RCC 7860 (cell line): ENCODE measurements around the gene CACNA1D.

Experiments used
- DNase-seq: peaks from one replicate; pipeline ENCODE4 v3.0.0-alpha.2; 2015; ENCODE audit warnings: low spot score
- FAIRE-seq: peaks from 2 replicates; lab custom pipeline; 2012; peaks lifted over from hg19 to GRCh38; lab: Jason Lieb, UNC

CACNA1D gene

DNA sequence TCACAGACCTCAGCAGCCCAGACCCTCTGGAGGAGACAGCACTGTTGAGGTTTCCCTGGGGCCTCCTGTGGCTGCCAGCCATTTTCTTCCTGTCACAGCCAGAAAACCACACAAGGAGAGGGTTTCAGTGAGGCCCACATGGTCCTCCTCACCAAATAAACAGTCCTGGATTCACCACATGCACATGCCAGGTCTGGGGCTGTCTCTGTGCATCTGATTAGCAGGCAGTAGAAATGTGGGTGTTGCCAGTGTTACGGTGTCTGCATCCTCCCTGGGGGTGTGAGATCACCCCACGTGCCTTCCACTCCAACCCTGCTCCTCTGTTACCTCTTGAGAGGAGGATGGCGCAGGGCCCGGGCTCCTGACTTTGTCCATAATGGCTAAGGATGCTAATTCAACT, 211.4 kb downstream of the CACNA1D start:
- no peak for FAIRE-seq
- no peak for DNase-seq

DNA sequence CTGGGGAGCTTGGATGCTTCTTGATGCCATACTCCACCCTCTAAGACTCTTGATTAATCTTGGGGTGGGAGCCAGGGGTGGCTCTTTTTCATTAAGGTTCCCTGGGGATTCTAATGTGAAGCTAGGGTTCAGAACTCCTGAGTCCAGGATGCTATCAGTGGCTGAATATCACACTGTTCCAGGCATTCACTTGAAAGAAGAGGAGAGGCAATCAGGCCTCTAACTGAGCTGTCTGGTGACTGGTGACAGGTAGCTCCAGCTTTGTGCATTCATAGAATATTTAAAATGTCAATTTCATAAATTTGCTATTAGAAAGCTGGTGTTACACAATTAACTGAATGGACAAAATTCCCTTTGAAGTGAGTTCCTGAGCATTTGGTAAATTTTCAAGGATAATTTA, 212.8 kb downstream of the CACNA1D start:
- no peak for DNase-seq
- FAIRE-seq: no peak

DNA sequence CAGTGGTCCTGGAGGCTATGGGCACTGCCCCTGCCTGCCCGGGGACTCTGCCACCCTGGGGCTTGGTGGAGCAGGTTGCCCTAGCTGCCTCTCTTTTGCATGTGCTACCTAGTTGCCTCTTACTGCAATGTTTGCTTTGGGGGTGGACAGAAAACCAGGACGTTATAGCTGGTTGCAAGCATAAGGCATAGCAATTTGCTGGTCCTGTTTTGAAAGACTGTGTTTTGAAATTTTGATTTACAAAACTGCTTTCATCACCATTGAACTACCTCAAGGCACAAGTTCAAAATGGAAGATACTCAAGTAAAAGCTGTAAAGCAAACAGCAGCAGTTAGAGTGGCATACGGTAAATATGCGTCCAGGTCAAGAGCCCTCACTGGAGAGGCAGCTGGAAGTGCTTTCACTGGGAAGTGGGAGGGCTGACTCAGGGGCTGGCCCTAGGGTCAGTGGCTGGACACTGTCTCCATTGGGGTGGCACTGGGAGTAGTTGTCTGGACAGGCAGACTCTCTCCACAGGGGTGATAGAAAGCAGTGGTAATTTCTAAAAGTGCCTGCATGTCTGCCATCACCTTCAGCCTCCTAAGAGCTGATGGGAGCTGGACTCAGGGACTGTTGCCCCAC, 213.7 kb downstream of the CACNA1D start:
- no peak for DNase-seq
- FAIRE-seq: no peak

DNA sequence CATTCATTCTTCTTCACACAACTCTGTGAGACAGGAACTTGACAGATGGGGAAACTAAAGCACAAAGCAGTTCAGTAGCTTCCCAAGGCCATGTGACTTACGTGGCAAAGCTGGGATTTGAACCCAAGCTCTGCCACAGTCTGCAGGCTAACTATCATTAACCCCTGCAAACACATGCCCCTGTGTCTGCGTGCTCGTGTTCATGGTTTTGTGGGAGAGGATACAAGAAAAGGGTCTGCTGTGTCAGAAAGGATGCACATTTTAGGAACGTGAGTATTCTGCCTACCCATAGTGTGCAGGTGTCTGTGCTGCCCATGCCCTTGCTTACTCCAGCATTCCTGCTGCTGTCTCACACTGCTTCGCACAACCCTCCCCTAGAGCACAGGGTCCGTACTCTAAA, 214.8 kb downstream of the CACNA1D start:
- DNase-seq (no peak), FAIRE-seq (no peak)

DNA sequence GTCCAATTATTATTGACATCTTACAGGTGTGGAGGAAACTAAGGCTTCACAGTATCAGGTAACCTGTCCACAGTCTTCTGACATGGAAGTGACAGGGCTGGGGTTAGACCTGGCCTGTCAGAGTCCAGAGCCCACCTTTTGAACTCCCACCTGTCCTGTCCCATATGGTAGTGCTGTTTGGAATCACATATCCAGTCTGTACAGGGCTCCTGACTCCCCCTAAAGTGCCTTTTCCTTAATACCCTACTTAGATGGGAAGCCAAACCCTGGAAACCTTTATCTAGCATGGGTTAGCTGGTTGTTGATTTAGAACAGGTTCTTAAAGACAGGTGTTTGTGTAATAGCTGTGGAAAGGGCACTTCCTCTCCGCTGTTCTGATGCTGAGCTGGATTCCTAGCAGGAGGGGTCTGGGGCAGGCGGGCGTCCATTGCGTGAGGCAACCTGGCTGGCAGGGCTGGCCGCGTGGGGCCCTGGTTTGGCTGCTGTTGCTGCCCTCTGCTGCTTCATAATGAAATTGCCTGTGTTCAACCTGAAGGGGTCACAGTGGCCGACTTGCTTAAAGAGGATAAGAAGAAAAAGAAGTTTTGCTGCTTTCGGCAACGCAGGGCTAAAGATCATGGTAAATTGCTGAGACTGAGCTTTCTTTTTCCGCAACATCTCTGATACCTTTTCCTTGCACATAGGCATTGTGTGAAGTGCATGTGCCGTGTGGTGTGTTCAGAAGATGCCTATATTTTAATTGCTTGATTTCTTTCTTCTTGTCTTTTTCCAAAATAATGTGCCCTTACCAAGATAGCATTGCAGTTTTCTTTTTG, 215.7 kb downstream of the CACNA1D start:
- DNase-seq: no peak
- FAIRE-seq: no peak

DNA sequence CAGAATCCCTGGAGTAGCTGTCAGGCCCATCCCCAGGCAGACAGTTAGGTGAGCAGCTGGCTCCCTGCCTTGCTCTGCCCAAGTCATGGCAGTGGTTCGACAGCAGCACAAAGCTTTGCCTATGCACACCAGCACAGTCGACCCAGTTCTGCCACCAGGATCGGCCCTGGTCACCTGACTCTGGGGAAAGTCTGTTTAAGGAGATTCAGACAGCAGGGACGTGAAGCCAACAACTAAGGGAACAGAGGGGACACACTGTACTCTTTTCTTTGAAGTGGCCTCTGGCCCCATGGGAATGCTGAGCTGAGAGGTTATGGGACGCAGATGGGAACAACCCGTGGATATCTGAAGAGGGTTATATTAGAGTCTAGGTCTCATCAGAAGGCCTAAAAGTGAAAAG, 217.0 kb downstream of the CACNA1D start:
- DNase-seq (no peak), FAIRE-seq (no peak)

DNA sequence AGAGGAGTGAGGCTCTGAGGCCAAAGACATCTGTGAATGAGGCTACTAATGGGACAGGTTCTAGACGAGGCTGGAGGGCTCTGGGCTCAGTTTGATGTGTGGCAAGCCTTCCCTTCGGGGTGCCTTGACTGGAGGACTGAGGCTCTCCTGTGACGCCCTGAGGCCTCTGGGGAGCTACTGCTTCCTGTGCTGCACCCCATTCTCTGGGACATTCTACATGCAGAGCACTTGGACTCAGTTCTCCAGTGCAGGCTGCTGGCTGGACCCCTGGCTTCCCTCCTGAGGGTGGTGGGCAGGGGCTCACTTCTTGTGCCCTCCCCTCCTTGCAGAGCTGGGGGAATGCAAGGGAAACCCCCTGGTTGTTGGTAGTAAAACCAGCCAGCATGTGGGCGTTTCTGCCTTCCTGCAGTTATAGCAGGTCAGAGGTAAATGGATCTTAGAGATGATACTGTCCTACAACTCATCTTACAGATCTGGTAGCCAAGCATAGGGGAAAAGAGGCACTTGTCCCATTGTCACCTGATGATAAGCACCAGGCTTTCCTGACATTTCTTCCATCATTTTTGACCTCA, 218.5 kb downstream of the CACNA1D start:
- no peak for FAIRE-seq
- no peak for DNase-seq

DNA sequence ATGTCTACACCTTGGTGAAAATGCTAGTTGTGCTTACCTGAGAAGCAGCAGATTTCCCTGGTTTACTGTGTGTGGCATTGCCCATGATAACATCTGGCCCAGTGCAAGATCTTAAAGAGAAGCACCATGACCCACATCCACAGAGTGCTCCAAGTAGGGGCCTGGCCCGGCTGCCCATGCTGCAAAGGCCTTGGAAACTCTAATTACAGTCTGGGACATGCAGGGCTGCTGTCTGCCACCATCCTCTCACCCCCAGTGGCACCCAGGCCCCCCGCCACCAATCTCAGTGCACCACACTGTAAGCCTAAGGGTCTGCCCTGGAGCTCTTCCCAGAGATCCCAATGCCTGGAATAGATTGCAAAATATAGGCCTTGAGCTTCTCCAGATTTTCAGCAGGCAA, 219.2 kb downstream of the CACNA1D start:
- FAIRE-seq (no peak), DNase-seq (no peak)

DNA sequence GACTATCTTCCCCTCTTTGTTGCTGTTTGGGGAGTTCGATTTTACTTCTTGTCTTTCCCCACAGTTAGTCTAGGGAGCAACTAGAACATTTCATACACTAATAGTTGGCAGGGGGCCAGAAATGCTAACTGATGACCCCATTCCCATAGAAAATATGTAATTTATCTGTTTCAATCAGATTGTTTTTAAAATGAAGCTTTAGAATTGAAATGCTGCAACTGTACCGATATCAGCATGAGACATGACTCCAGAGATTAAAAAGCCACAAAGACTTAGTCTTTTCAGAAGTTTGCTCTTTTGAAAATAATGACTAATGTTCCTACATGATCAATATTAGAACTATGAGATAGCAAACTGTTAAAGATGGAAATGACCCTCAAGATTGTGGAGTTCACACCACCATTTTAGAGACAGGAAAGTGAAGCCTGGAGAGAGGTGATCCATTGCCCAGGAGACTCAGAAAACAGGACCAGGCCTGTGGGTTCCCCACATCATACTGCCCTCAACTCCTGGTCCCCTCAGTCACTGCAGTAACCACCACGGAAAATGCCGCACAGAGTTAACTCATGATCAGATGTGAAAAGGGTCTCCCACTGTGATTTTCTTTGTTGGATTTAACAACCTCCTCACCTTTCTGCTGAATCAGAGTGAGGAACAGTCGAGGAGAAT, 221.5 kb downstream of the CACNA1D start:
- DNase-seq (no peak), FAIRE-seq (no peak)

DNA sequence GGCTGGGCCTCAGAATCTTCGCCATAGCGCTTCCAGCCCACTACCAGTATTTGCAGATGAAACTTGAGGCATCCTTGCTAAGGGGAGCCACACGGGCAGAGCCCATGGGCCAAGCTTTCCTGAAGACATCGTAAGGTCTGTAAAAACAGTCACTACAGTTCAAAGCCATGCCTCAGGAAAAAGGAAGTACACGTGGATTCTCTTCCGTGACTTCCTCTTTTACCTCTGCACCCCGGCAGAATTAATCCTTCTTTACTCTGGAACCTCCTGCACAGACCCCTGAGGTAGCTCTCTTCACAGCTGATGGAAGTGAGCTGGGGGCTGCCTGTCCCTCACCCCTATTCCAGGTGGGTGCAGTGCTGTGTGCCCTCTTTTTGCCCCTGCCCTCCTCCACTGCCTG, 222.6 kb downstream of the CACNA1D start:
- no peak for FAIRE-seq

DNA sequence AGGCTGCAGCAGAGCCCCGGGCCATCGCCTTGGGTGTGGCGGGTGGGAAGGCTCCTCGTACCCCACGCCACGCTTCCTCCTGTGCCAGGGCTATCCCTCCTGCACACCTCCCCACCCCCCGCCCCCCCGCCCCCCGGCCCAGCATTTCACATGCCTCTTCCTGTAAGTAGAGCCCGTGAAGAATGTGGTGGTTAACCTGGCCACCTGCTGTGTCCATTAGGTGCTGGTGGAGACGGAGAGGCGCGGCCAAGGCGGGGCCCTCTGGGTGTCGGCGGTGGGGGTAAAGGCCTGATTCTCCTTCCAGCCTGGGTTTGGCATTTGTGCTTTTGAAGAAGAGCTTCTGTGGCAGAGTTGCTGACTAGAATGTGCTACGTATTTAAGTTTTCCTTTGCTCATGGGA, 224.1 kb downstream of the CACNA1D start:
- DNase-seq (no peak), FAIRE-seq (no peak)

More for the DNA sequence above, 222.6 kb downstream of the CACNA1D start:
- DNase-seq: no peak

DNA sequence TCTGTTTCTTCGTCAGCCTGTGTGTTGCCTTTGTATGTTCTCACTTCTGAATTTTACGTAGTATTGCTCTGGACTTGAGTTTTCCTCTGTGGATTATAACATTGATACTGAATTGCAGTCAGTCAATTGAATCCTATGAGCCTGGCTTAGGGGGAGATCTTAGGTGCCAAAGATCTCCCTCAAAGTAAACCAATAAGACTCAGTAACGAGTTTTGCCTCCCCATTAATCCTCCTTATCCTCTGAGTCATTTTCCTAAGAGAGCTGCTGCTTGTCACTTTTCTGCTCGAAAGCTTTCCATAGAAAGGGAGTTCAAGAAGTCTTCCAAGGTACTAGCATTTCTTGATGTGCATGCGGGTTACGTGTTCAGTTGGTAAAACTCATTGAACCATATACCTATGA, 225.4 kb downstream of the CACNA1D start:
- DNase-seq (no peak), FAIRE-seq (no peak)

DNA sequence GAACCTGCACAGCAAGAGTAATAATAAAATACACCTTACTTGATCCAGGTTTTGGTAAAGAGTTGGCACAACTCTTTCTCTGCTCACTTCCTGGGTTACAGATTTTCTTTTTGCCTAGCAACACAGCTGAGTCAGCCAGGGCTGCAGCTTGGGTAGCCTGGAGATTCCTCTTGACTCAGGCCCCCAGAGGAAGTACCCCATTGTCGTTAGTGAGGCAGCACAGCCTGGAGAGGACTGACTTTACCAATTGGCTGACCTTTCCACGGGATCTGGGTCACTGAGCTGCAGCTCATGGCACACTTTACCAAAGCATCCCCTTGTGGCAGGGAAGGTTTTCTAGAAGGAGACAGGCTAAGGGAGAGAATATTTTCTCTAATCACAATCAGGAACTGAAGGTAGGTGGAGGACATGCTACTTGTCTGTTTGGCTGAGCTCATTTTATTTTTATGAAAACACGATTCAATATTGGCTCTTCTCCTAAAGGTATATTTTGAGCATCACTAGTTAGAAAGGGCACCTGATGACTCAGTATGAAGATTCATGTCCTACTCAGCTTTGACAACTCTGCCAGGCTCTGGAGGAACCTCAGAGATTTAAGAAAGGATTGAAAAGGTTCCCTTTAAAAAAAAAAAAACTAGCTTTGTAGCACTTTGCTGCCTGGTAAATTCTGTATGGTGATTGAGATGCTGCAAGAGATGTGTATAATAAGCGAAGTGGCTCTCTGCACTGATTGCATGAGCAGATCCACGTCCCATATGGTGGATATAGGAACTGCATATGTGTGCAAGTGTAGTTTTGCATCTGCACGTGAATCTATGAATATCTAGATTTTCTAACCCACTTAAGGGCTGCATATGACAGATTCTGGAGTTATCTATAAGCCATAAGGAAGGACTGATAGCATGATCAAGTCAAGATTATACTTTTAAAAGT, 227.0 kb downstream of the CACNA1D start:
- peak; percentile 56 for DNase-seq

DNA sequence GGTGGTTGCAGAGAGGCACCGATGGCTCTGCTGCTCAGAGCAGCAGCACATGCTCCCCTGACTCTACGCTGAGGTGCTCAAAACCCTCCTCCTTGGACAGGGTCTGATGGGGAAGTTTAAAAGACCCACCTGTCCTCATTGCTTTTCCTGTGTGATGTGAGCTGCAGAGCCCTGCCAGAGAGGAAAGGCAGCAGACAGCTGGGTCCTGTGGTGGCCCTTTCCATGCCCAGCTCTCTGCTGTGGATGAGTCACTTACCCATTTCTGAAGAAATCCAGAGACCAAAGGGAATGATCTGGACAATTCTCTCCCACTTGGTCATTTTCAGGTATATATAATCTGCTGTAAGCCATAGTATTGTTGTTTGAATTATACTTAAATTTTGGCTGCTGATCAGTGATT, 230.2 kb downstream of the CACNA1D start:
- DNase-seq (no peak), FAIRE-seq (no peak)

More for the DNA sequence above, 227.0 kb downstream of the CACNA1D start:
- FAIRE-seq: no peak

DNA sequence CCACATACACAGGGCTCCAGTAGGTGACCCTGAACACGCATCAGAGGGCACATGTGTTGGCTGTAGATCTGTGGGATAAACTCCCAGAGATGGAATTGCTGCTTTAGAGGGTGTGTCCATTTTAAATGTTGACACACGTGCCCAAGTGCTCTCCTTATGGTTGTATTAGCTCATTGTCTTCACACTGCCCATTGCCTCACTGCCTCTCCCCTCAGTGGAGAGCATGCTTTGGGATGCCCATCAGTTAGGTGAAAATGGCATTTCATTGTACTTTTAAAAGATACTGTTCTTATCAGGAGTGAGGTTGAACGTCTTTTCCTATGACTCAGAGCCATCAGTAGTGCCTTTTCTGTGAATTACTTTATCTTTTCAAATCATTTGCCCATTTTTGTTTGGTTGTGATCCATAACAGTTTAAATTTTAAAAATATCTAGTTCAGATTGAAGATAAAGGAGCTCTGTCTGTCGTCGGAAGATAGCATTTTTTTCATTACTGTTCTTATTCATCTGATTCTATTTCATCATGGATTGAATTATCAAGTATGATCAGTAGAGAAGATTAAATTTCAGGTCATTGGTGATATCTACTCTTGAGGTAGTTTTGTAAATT, 231.1 kb downstream of the CACNA1D start:
- FAIRE-seq: no peak
- no peak for DNase-seq

DNA sequence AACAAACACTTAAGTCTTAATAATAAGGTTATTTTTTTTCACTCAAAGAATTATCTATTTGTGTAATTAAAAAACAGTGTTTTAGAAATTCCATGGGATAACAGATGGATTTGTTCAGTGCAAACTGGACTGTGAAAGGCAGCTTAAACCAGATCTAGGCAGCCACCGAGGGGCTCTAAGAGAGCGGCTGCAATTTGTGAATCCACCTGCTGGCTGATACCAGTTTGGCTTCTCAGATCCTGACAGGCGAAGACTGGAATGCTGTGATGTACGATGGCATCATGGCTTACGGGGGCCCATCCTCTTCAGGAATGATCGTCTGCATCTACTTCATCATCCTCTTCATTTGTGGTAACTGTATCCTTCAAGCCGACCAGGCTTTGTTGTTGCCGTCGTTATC, 232.2 kb downstream of the CACNA1D start:
- FAIRE-seq: no peak
- DNase-seq: no peak

DNA sequence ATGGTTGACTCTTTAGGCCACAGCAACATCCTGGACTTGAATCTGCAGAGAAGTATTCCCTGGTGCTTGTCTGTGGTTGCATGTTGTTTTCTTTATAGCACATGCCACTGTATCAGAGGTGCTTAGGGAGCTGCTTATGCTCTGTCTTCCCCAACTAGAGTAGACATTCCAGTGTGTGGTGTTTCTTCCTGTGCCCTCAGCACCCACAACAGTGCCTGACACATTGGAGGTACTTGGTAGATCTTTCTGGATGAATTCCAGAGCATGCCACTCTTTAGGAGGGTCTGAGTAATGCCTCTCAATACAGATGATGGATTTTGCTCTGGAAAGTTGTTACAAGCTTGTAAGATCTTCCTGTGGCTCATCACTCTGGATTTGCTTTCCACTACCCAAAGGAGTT, 234.2 kb downstream of the CACNA1D start:
- no peak for DNase-seq
- FAIRE-seq: no peak

DNA sequence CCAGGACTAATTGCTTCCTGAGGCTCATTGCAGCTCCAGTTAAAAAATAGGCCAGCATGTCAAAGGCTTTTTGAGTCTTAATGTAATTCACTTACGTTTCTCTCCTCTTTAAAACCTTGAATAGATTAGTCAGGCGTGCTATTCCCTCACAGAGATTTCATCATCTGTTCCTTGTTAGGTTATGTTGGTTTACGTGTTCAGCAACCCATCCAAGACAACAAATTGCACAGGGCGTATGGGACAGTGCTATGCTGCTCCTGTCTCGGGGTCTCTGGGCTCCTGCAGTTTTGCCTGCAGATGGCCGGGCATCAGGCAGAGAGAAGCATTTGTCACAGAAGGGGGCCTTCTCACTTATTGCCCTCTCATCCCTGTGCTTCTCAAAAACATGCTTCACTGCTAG, 234.7 kb downstream of the CACNA1D start:
- DNase-seq (no peak), FAIRE-seq (no peak)

DNA sequence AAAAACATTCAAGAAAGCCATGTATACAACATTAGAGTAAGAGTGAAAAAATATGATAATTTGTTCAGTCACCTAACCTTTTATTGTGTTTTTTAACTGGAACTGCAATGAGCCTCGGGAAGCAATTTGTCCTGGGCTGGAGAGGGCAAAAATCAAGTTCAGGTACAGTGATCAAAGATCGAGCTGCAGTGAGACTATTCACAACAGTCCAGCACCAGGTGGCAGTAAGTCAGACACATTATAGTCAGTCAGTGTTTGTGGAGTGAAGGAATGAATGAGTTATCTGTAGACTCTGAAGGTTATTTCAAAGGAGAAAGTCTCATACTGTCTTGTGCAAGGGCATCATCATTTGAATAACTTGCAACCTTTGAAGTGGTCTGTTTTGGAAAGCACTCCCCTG, 235.2 kb downstream of the CACNA1D start:
- DNase-seq (no peak), FAIRE-seq (no peak)

DNA sequence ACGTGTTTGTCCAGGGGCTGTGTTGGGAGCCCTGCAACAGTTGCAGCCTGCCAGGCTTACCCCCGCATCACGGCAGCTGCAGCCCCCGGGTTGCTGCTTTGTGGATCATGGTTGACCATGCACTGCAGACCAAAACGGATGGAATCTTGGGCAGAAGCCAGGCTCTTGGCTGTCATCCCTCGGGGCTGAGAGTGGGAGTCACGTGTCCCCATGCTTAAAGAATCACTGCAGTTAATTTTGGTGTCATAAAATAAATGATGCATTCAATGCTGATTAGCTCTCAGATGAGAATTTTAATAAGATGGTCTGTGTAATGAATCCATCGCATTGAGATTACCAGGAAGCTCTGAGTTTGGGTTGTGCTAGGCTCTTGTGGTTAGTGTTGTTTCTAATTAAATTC, 236.2 kb downstream of the CACNA1D start:
- no peak for DNase-seq
- FAIRE-seq: no peak
